Endometrium (tissue), 2 donors: ENCODE data around the gene SSU72.

Source experiments
- FAIRE-seq: peaks from 2 replicates; lab custom pipeline; 2012; peaks lifted over from hg19 to GRCh38; lab: Jason Lieb, UNC
- donor health status: control.
- donor health status: control.

The SSU72 gene

DNA sequence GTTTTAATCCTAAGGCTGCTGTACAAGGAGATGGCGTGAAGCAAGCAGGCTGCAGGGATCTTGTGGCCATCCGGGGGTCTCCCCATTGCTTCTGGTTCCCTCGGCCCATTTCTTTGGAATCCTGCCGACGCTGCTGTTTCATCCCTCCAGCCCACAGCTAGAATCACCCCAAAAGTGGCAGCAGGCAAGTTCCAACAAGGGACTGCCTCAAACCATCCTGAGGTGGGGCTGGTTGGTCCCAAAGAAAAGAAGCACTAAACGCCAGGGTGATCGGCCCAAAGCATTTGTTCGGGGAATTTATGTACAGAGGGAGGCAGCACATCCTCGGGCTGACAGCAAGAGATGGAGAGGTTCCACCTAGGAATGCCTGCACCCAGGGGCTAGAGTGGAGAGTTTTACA is 36.1 kb upstream of the SSU72 start:
- no peak for FAIRE-seq

DNA sequence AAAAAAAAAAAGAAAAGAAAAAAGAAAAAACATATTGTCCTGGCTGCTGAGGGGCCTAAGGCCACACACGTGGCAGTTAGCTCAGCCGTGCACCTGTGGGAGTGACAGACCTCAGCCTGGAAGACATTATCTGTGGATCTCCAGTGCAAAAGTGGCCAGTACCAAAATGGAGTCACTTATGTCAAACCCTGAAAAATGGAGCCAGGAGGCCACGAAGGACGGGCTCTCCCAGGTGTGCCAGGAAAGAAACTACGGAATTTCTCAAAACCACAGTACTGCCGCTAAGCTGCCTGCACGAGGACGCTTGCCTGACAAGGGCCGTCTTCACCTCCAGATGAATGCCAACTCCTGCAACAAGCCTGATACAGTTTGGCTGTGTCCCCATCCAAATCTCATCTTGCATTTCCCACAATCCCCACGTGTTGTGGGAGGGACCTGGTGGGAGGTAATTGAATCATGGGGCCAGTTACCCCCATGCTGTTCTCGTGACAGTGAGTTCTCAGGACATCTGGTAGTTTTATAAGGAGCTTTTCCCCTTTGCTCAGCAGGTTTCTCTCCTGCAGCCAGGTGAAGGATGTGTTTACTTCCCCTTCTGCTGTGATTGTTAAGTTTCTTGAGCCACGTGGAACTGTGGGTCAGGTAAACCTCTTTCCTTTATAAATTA is 35.3 kb upstream of the SSU72 start:
- no peak for FAIRE-seq

DNA sequence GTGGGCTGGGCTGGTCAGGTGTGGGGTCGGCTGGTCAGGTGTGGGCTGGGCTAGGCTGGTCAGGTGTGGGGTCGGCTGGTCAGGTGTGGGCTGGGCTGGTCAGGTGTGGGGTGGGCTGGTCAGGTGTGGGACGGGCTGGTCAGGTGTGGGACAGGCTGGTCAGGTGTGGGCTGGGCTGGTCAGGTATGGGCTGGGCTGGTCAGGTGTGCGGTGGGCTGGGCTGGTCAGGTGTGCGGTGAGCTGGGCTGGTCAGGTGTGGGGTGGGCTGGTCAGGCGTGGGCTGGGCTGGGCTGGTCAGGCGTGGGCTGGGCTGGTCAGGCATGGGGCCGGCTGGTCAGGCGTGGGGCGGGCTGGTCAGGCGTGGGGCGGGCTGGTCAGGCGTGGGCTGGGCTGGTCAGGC is 31.6 kb upstream of the SSU72 start:
- no peak for FAIRE-seq

DNA sequence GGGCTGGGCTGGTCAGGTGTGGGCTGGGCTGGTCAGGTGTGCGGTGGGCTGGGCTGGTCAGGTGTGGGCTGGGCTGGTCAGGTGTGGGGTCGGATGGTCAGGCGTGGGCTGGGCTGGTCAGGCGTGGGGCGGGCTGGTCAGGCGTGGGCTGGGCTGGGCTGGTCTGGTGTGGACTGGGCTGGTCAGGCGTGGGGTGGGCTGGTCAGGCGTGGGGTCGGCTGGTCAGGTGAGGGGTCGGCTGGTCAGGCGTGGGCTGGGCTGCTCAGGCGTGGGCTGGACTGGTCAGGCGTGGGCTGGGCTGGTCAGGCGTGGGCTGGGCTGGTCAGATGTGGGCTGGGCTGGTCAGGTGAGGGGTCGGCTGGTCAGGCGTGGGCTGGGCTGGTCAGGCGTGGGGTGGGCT is 31.1 kb upstream of the SSU72 start:
- no peak for FAIRE-seq

DNA sequence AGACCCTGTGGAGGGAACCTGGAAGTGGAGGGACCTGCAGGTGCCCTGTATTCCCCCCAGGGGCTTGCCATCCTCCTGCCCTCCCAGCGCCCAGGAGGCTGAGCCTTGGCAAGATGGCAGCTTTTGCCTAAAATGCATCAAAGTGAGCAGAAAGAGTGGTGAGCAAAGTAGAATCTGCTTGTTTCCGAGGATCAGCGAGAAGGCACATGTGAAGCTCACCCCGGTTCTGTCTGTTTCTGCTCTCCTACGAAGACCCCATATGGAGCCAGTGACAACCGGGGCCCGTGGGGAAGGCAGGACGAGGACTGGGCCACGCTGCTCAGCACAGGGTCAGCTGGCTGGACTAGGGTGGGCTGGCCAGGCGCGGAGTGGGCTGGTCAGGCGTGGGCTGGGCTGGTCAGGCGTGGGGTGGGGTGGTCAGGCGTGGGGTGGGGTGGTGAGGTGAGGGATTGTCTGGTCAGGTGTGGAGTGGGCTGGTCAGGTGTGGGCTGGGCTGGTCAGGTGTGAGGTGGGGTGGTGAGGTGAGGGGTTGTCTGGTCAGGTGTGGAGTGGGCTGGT is 30.4 kb upstream of the SSU72 start:
- no peak for FAIRE-seq

DNA sequence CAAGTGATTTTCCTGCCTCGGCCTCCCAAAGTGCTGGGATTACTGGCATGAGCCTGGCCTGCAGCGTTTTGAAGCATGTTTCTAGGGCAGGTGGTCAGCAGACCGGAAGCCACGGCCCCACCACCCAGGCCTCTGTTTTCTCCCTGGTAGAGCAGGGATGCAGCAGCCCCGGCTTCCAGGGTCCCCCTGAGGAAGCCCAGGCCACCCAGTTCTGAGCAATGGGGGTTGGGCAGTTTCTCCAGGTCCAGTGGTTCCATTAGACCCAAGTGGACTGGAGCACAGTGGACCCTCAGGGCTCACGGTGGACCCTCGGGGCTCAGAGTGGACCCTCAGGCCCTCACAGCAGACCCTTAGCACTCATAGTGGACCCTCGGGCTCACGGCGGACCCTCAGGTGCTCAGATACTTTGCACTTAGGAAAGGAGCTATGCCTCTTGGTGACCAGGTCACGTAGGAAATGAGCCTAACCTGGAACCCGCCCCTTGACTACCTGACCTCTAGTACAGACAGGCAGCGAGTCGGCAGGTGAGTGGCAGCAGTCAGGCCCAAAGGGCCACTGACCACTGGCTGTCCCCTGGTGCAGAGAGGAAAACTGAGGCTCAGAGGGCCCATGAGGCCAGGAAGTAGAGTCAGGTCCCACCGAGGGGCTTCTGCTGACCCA is 29.8 kb upstream of the SSU72 start:
- FAIRE-seq = no peak

DNA sequence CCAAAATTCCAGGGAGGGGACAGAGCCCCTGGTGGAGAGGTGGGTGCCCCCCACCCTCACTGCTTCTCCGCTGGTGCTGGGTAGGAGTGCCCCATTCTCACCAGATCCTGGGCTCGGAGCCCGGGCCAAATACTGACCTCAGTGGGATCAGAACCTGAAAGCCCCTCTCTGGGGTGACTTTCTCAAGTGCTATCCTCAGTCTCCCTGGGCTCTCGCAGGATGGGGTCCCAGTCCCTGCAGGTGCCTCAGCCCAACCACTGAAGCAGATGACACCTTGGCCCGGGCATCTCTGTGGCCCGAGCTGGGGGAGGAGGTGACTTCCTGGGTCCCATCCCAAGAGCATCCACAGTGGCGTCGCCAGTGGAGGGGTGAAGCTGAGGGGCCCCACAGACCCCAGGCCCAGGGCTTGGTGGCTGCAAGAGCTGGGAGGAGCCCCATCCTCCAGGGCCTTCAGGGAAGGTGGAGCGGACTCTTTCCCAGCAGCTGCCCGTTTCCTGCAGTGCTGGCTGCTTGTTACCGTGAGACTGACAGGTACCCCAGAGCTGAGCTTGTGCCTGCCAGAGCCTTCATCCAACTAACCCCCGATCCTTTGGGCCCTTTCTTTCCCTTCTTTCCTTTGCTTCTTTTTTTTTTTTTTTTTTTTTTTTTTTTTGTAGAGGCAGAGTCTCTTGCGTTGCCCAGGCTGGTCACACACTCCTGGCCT is 29.2 kb upstream of the SSU72 start:
- FAIRE-seq = no peak

DNA sequence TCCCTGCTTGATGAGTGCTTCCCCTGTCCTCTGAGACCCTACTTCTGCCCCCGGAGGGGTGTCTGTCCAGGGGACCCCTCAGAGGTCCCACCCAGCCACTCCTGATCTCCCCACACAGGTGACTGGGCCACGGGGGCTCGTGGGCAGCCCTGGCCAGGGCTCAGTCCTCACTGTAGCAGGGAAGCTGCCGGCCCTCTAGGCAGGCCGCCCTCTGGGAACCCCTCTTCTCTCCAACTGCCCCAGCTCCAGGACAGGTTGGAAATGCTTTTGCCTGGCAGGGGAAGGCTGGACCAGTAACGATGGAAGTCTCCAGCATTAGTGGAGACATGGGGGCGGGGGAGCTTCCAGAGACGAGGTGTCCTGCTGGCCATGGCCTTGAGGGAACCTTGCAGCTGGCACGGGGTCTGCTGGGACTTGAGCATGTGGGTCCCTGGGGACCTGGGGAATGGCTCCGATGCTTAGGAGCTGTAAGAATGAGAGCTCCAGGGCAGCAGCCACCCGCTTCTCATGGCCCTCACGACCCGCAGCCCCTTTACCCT is 28.4 kb upstream of the SSU72 start:
- FAIRE-seq = no peak

DNA sequence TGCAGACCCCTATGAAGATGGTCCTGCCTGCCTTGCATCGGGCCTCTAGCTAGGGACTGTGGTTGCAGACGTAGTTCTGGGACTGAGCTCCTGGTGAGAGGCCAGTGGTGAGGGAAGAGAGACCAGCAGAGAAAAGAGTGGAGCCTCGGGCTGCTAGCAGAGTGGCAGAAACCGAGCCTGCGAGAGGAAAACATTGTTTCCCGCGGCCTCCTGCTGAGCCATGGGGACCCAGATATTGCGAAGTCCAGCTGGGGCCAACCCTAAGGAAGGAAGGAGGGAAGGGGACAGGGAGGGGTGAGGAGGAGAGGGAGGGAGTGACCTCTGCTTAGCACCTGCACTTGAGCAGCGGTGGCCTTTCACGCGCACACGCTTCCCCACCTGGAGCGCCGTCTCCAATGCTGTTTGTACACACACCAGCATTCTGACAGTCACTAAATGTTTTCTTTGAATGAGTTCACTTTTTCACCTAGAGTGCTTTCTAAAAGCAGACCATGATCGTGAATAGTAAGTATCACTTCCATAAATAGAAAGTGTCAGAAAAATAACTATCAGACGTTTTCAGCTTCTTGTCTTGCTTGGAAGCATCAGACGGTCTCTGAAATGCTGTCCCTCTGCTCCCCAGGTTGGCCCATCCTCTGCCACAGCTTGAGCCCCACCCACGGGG is 27.8 kb upstream of the SSU72 start:
- no peak for FAIRE-seq

DNA sequence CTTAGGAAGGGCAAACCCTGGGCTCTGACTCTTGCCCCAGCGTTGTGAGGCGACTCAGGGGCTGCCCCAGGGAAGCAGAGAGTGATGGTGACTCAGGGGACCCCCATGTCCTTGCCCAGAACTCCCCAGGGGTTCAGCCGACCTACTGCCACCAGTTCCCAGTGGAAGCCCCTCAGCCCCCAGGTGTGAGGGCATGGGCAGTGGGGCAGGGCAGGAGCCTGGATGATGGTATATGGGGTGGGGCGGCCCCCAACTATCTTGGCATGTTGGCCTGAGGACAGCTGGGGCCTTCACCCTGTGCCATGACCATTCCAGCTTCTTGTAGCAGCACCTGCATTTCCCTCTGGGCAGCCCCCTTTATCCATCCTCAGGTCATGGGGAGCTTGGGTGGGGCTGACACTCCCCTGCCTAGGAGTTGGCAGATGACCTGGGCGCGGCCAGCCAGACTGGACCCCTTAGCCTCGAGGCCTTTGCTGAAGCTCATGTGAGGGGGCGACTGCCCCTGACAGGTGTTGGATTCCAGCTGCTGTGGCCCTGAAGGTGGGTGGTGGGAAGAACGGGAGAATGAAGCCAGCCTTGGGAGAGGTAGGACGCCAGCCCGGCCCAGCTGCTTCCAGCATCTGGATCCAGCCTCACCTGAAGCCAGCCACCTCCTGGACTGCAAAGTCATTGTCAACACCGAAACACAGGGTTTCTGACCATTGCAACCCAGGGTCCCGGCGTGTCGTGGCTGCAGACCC is 27.1 kb upstream of the SSU72 start:
- no peak for FAIRE-seq

DNA sequence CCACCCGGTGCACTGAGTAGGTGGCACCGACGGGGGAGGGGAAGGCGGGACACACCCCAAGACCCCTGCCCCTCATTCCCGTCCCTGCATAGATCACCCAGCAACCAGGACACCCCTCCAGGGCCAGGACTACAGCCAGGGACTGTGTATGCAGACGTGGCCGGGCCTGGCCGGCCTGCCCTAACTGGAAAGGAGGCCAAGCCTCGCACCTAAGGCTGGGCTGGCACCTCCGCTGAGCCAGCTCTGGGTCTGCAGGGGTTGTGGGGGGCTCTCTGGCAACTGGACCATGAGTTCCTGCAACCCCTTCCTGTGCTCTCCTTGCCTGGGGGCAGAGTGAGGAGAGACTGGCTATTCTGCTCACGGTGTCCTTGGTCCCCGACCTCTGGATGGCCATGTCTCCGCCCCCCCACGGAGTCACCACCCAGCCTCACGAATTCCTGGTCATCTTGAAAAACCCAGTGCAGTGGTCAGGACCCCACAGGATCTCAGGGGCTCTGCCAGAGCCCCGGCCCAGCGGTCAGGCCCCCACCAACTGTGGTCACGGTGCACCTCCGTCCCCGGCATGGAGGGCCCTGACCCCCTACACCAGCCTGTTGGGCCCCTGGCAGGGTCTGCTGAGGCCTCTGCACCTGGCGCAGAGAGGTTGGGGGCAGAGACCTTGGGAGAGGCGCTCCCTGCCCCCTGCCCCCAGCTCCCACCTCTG is 26.3 kb upstream of the SSU72 start:
- FAIRE-seq = no peak

DNA sequence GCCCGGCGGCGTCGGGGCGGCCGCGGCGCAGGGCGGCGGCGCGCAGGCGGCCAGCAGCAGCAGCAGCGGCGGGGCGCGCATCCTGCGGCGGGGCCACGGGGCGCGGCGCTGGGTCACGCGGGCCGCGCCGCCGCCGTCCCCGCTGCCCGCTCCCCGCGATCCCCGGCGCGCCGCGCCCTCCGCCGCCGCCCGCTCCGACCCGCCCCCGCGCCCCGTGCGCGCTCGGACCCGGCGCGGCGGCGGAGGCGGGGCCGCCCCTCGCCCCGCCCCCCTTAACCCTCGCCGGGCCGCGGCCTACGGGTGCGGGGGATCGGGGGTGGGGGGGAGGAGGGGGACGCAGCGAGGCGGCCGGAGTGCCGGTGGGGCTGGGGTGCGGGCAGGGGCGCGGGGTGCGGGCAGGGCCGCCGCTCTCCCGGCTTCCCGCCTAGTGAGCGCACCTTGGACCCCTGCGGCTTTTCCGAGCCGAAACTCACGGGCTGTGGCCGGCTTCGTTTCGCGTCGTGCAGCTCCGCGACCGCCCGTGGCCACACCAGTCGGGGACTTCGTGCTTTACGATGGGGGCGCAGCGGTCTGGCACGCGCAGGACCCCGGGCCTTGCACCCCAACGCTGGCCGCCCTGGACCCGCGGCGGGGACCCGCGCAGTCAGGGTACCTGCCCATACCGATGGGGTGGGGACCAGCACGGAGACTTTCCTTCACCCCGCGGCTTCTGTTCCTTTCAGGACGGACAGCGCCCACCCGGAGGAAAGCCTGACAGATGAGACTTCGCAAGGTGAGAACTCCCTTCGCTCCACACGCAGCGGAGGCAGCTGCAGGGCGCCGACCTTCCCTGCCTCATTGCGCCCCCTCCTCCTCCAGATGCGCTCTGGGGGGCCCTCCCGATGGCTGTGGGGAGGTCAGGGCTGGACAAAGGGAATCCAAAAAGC is 25.5 kb upstream of the SSU72 start, which contains the start of gene FNDC10:
TSS of gene FNDC10 (minus strand) at position 201 of the 926 bp plus-strand sequence. CDS start at position 81, 120 bp downstream.
- FAIRE-seq = no peak

DNA sequence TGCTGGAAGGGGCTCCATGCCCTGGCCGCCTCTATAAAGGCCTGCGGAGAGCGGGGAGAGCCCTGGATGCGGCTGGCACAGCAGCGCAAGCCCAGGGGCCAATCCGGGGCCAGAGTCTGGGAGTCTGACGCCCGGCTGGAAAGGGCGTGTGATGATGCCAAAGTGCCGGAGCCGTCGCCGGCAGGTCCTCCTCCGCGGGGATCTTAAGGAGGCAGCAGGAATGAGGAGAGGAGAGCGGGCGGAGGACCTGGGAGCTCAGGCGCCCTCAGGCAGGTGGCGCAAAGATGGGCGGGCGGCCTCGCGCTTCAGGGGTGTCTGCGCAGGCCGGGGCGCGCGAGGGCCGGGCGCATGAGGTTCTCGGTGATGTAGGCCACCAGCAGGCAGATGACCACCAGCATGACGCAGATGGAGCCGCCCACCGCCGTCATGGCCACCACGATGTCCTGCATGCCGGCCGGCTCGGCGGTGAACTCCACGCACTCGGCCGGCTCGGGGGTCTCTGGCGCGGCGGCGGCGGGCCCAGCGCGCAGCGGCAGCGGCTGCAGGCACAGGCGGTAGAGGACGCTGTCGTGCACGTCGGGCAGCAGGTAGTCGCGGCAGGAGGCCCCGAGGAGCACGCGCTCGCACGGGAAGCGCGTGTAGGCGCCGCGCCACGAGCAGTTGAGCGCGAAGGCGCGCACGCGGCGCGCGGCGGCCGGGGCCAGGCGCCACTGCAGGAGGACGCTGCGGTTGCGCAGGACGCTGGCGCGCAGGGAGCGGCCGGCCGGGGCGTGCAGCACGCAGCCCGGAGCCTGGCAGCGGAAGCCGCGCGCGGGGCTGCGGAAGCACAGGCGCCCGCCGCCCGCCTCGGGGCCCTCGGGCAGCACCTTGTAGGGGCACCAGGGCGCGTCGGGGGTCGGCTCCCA is 24.6 kb upstream of the SSU72 start:
- FAIRE-seq = no peak

DNA sequence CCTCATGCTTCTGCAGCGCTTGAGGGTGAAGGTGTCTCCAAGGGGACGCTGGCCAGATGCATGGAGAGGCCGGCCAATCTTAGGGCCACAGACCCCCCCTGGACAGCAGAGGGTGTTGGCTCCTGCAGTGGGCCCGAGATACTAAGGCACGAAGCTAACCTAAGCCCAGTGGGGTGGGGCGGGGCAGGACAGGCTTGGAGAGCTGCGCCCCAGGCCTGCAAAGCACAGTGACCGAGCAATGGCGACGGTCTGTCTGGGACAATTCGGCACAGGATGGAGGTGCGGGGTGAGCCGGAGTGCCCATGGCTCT is 24.0 kb upstream of the SSU72 start:
- no peak for FAIRE-seq

DNA sequence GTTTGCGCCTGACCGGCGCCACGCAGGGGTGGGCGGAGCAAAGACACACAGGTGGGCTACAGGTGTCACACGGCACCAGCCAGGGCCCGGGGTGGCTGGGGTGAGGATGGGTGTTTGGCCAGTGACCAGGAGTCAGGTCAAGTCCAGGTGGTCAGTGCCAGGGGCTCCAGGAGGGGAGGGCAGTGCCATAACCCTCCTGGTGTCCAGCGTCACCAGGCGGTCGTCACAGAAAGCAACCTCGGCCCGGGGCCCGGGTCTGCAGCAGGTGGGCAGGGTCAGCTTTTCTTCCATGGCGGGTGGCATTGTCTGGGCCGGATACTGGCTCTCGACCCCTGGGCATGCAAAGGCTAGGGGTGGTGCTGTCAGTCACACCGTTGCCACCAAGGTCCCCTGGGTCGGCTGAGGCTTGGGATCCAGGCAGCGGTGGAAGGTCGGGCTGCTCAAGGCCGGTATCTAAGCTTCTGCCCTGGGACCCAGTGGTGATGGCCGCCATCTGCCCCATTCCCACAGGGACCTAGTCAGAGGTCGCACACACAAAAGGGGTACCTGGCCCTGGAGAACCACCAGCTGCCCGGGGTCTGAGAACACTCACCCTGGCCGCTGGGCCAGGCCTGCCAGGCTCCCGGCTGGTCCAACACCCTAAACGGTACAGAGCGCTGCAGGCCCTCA is 23.5 kb upstream of the SSU72 start:
- no peak for FAIRE-seq

DNA sequence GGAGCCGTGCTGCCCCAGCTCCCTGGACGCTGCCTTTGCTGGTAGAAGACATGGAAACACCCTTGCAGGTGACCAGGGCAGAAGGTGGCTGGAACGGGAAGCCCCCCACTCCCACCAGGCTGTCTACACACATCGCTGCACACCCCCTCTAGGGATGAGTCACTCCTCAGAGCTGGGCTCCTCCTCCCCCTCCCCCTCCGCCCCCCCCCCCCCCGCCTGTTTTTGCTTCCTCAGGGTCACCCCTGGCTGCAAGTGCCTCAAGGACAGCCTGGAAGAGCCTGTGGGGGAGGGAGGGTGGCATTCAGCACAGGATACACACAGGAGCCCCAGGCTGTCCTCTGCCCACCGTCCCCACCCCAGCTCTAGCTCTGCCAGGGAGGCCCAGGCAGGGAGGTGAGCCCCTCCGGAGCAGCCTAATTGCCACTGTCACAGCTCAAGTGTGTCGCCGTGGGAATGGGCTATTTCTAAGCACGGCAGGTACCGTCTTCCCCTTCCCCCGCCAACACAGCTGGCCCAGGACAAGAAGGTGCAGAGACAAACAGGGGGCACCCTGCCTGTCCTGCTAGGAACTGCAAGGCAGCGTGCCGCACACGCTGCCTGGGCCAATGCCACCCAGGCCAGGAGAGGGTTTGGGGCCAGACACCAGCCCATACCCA is 22.7 kb upstream of the SSU72 start:
- no peak for FAIRE-seq

DNA sequence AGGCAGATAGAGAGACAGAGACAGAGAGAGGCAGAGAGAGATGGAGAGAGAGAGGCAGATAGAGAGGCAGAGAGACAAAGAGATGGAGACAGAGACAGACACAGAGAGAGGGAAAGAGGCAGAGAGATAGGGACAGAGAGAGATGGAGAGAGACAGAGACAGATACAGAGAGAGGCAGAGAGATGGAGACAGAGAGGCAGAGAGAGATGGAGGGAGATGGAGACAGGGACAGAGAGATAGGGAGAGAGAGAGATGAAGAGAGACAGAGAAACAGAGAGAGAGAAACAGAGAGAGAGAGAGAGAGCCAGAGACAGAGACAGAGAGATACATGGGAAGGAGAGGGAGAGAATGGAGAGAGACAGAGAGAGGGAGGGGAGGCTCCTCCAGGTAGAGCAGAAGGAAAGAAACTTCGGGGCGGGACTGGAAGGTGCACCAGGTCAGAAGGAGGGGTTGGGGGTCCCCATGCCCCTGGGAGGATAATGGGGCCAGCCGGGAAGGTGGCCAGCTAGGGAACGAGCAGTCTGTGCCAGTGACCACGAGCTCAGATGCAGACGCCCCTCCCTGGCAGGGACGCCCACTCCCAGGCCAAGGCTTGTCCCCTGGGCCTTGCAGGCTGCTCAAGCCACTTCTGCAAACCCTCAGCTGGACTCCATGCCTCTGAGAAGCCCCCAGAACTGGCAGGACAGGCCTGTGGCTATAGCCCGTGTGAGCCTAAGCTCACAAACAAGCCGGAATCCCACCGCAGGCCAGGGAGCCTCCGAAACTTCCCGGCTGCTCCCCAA is 22.0 kb upstream of the SSU72 start:
- no peak for FAIRE-seq
